GDM1 (cell line): ENCODE results near the gene KCNQ1.
A peak's percentile ranks its signal among the peaks of the same experiment; 100 is the strongest.

ENCODE experiments used
- DNase-seq: peaks from one replicate; lab custom pipeline; 2025; lab: John Stamatoyannopoulos, UW

Gene KCNQ1, protein sequence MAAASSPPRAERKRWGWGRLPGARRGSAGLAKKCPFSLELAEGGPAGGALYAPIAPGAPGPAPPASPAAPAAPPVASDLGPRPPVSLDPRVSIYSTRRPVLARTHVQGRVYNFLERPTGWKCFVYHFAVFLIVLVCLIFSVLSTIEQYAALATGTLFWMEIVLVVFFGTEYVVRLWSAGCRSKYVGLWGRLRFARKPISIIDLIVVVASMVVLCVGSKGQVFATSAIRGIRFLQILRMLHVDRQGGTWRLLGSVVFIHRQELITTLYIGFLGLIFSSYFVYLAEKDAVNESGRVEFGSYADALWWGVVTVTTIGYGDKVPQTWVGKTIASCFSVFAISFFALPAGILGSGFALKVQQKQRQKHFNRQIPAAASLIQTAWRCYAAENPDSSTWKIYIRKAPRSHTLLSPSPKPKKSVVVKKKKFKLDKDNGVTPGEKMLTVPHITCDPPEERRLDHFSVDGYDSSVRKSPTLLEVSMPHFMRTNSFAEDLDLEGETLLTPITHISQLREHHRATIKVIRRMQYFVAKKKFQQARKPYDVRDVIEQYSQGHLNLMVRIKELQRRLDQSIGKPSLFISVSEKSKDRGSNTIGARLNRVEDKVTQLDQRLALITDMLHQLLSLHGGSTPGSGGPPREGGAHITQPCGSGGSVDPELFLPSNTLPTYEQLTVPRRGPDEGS

DNA sequence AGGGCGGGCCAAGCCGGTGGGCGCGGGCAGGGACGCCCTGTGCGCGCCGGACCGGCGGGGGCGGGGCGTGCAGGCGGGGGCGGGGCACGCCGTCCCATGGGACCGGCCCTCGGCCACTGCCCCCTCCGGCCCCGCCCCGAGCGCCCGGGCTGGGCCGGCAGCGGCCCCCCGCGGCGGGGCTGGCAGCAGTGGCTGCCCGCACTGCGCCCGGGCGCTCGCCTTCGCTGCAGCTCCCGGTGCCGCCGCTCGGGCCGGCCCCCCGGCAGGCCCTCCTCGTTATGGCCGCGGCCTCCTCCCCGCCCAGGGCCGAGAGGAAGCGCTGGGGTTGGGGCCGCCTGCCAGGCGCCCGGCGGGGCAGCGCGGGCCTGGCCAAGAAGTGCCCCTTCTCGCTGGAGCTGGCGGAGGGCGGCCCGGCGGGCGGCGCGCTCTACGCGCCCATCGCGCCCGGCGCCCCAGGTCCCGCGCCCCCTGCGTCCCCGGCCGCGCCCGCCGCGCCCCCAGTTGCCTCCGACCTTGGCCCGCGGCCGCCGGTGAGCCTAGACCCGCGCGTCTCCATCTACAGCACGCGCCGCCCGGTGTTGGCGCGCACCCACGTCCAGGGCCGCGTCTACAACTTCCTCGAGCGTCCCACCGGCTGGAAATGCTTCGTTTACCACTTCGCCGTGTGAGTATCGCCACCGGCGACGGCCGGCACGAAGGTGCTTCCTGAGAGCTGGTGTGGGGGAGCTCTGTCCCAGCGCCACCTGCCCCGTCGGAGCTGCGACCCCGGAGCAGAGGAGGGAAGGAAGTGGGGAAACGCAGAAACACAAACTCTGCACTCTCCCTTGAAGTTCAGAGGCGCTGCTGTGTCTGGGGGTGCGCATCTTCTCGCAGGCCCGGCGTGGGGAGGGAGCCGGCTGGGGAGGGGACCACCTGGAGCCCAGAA, at the start of gene KCNQ1:
Gene KCNQ1 (plus strand): TSS at position 188 of the 925 bp plus-strand sequence. CDS start 91 bp downstream, at position 279.
- peak; percentile 62 for DNase-seq

DNA sequence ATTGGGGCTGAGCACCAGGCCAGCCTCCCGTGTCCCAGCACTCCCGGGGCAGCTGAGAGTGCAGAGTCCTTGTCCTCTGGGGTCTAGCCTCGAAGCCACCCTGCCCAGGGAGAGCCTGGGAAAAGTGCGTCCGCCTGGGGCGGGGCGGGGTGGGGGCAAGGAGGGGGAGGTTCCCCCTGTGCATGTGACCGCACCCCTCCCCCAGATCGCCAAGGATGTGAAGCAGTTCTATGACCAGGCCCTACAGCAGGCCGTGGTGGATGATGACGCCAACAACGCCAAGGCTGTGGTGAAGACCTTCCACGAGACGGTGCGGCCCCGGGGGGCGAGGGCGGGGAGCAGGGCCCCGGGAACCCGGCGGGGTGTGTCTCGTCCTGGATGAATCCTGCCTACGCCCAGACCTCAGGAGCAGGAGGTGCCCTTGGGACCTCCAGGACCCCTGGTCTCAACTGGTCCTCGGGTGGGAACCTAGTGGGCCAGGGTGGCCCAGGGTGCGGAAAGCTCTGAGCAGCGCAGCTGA, 49.5 kb upstream of the KCNQ1 start:
- no peak for DNase-seq

DNA sequence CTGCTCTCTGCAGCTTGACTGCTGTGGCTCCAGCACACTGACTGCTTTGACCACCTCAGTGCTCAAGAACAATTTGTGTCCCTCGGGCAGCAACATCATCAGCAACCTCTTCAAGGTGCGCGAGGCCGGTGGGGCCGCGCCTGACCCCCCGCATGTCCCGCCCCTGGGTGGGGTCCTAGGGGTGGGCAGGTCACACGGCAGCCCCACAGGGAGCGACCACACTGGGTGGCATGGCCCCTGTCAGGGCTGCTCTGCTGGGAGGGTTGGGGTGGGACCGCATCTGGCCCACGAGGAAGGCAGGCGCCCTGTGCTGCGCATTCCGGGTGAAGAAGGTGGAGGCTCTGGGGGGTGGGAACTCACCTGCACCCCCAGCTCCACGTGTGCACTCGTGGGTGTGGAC, 49.0 kb upstream of the KCNQ1 start:
- DNase-seq = no peak

DNA sequence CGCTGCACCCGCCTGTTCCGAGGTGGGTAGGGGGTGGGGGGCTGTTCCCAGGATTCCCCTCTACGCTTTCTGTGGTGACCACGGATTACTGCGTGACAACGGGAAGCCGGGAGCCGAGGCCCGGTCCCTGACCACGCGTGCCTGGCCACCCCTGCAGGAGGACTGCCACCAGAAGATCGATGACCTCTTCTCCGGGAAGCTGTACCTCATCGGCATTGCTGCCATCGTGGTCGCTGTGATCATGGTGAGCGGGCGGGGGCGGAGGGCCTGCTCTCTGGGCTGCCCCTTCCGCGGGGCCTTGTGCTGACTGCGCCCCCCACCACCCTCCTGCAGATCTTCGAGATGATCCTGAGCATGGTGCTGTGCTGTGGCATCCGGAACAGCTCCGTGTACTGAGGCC, 48.3 kb upstream of the KCNQ1 start:
- no peak for DNase-seq

DNA sequence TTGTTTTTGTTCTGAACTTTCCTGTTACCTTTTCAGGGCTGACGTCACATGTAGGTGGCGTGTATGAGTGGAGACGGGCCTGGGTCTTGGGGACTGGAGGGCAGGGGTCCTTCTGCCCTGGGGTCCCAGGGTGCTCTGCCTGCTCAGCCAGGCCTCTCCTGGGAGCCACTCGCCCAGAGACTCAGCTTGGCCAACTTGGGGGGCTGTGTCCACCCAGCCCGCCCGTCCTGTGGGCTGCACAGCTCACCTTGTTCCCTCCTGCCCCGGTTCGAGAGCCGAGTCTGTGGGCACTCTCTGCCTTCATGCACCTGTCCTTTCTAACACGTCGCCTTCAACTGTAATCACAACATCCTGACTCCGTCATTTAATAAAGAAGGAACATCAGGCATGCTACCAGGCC, 47.8 kb upstream of the KCNQ1 start:
- DNase-seq = no peak

DNA sequence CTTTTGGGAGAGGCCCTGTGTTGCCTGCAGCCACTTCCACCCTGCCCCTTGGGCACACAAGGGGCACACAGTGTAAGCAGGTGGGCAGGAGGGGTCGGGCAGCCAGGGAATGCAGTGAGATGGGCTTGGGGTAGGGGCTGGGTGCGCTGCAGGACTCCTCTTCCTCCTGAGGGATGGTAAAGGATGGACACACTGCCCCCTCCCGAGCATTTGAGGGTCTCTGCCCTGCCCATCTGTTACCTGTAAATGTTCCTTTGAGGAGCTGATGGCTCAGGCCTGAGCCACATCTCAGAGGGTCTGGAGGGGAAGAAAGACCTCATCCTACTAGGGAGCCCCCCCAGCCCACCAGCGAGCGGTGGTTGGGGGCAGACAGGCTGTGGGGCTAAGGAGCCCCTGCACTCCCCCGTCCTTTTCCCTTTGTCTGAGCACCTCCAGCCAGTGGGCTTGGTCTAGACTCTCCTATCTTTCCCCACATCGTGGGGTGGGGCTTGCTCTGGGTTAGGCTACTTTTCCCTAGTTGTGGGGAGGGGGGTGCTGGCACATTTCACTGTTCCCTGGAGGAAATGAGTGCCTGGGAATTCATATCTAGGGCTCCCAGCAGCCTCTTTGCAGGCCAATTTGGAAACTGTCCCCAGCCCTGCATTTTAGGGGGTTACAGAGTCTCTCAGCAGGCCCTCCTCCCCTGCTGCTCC, 46.0 kb upstream of the KCNQ1 start:
- no peak for DNase-seq

DNA sequence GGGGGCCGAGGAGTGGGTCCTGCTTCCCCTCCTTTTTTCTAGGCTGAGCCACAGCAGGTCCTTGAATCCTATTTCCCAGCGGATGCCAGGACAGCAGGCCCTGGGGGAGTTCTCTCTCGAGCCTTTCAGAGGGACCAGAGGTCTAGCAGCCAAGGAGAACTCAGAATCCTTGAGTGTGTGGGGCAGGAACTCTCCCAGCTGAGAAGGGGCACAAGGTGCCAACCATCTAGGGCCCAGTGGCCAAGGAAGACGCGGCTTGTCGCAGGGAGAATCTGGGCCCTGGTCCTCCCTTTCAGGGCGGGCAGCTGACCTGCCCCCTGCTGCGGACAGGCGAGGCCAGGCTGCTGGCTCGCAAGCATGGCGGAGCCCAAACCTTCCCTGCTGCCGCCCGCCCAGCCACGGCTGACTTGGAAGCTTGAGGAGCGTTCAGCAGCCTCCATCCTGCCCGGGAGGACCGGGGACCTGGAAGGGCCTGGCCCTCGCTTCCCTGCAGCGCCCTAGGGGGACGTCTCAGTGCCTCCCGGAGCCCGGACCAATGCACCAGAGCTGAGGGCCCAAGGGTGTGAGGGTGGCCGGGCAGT, 45.2 kb upstream of the KCNQ1 start:
- no peak for DNase-seq

DNA sequence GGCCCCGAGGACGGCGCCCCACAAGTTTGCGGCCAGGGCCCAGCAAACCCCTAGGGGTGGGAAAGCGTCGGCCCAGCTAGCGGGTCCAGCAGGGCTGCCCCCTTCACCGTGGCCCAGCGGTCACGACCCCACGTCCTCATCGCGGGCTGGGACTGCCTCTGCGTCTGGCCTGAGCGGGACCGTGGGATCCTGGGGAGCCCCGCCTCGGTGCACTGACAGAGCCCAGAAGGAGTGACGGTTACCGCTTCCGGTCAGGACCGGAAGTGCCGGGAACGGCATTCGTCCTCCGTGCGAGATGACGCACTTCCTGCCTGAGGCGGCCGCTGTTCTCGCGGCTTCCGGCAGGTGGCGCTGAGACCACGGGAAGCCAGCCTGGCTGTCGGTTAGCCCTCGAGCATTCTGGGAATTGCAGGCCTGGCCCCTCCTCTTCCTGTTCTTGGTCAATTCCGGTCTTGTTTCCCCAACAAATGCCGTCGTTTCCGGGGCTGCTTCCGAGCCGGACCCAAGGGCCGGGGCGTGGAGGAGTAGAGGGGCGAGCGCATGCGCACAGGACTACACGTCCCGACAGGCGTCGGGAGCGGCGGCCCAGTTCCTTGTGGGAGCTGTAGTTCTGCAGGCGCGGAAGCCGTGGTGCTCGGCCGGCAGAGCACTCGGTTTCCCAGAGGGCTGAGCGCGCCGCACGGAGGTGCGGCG, 44.6 kb upstream of the KCNQ1 start, which contains the start of gene TSSC4:
Gene TSSC4 (plus strand): TSS at position 682 of the 693 bp plus-strand sequence. CDS start 1,884 bp downstream, outside the sequence.
- DNase-seq = peak; percentile 100

DNA sequence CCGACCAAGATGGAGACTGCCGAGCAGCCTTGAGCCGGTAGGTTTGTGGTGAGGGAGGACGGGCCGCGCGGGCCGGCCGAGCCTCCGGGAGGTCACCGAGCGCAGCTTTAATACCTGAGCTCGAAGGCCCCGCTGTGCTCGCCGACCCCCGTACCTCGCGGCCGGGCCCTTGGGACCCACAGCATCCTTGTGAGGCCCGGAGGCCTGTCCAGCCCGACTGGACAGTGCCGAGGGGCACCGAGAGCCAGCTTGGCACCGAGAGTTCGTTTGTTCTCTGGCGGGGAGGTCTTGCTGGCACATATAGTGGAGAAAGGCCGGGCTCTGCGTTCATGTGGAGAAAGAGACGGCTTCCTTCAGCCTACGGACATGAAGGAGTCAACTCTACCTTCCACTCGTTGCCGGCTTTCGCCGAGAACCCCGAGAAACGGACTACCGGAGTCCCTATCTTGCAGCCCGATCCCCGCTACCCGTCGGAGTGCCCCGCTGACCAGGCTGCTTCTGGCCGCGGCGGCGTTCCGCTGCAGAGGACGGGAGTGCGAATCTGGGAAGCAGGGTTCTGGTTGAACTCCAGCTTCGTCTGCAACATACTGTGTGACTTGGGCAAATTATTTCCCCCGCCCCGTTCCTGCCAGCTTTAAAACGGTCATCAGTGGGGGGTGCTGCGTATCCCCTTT, 43.9 kb upstream of the KCNQ1 start:
- no peak for DNase-seq

DNA sequence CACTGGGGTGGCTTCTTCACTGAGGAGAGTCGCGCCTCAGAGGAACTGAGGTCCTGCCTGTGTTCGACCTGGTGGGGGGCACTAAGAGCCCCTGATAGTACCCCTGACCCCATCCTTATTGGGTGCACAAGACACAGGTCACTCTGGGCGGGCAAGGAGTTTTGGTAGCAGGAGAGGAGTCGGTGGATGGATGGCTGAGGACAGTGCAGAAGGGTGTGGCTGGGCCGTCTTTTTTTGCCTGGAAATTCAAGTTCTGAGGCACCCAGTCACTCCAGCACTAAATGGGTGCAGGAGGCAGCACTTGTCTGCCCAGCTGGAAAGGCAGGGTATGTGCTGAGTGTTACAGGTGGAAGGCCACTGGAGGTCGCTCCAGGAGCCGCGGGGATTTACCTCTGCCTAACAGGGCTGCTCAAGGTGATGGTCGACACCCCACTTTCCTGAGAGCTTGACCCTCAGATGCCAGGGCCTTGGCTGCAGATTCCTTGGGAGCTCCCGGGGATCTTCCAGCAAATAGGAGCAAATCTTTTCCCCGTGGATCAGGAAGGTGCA, 43.3 kb upstream of the KCNQ1 start:
- no peak for DNase-seq

DNA sequence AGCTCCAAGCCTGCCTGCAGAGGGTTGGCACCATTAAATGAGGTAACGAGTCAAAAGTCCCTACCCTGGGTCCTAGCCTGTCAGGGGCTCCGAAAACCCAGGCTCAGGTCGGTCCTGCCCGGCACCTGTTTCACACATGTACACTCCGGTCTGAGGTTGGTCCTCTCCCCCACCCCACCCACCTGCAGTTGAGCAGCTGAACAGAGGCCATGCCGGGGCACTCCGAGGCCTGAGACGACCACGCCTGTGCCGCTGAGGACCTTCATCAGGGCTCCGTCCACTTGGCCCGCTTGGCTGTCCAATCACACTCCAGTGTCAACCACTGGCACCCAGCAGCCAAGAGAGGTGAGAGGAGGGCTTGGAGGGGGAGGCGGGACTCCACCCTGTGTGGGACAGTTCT, 42.7 kb upstream of the KCNQ1 start:
- no peak for DNase-seq

DNA sequence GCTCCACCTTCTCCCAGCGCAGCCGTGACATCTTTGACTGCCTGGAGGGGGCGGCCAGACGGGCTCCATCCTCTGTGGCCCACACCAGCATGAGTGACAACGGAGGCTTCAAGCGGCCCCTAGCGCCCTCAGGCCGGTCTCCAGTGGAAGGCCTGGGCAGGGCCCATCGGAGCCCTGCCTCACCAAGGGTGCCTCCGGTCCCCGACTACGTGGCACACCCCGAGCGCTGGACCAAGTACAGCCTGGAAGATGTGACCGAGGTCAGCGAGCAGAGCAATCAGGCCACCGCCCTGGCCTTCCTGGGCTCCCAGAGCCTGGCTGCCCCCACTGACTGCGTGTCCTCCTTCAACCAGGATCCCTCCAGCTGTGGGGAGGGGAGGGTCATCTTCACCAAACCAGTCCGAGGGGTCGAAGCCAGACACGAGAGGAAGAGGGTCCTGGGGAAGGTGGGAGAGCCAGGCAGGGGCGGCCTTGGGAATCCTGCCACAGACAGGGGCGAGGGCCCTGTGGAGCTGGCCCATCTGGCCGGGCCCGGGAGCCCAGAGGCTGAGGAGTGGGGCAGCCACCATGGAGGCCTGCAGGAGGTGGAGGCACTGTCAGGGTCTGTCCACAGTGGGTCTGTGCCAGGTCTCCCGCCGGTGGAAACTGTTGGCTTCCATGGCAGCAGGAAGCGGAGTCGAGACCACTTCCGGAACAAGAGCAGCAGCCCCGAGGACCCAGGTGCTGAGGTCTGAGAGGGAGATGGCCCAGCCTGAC, 41.7 kb upstream of the KCNQ1 start:
- DNase-seq = no peak

DNA sequence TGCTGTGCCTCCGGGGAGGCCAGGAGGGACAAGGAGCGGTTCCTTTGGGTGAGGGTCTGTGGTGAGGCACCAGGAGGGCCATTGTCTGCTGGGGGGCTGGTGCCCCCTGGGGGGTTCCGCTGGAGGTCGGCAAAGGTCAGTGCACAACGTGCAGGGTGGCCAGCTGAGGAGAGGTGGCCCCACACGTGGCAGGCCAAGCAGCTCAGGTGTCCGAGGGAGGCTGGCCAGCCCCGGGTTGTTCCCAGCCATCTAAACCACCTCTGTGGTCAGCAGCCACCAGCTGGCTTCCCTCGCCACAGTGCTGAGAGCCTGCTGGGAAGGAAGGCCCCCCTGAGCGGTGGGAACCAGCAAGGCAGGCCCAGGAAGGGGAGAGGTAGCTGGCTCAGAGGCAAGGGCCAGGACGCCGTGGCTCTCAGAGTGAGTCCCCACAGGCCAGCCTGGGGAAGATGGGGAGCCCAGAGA, 40.0 kb upstream of the KCNQ1 start:
- DNase-seq = no peak

DNA sequence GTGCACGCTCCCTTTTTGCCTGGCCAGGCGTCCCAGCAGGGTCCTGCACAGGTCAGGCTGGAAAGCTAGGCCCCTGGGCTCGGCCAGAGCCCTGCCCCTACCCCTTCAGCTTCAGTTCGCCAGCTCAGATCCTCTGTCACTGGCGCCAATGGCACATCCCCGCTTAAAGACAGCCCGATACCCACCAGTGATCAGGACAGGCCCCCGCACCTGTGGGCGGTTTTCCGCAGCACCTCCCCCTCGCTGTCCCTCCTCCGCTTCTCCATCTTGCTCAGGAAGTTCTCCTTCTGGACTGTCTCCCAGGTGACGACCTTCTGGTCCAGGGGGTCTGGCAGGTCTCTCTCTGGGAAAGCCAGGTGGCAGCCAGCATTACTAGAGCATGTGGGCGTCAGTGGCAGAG, 38.4 kb upstream of the KCNQ1 start:
- no peak for DNase-seq

DNA sequence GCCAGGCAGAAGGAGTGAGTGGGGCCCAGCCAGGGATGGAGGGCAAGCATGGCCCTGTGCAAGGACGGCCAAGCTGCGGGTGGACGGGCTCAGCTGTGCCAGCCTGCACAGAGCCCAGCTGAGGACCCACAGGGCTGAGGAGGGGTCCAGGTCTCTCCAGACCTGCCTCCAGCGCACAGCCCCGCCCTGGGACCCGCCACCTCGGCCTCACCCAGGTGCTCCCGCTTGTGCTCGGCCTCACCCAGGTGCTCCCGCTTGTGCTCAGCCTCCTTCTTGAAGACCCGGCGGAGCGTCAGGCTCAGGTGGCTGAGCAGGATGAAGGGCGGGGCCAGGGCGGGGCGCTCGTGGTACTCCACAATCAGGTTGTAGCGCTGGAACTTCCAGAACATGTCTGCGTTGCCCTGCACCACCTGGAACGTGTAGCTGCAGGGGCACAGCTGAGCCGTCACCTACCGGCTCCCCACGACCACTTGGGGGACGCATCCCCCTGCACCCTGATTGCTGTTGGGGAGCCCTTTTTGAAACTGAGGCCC, 37.9 kb upstream of the KCNQ1 start:
- no peak for DNase-seq

DNA sequence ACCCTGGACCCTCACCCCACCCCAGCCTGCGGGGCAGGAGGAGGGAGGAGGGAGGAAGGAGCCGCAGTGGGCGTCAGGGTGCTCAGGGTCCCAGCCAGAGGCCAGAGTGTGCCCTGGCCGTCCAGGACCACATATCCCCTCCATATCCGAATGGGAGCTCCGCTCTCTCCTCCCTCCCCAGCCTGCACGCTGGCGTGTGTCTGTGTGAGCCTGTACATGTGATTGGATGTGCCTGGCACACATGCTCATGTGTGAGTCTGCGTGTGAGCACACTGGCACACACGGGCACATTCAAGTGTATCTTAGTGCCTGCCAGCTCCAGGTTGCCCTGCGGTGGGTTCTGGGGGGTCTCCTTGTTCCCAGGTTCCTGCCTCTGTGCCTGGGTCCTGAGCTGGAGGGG, 36.1 kb upstream of the KCNQ1 start:
- no peak for DNase-seq

DNA sequence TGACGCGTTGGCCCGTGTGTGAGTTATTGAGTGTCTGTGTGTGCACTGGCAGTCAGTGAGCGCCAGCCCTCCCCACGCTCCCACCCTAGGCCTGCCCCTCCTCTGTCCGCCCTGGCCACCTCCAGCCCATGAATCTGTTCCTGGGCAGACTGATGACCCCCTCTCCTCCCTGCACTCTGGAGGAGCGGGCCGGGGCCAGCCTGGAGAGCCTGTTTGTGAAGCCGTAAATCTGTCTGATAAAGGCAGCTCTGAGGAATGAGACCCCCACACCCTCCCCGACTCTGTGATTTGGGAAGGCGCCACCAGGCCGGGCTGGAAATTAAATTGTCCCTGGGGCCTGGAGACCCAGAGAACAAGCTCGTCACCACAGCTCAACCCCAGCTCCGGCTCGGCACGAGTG, 35.7 kb upstream of the KCNQ1 start:
- no peak for DNase-seq
